GM06990 (cell line): ENCODE data around the gene MGLL.

Experiments used
- DNase-seq: peaks from one replicate; pipeline ENCODE4 v3.0.0-alpha.2; 2011; ENCODE audit not compliant: insufficient read length; ENCODE audit errors: extremely low read depth
- H3K27me3 ChIP-seq: replicated peaks from 2 replicates; pipeline ENCODE4 v1.6.0; 2011; ENCODE audit warnings: low read length; ENCODE audit not compliant: control insufficient read depth, insufficient read depth
- H3K36me3 ChIP-seq: 2 replicates; pipeline ENCODE4 v1.5.1; 2011; ENCODE audit warnings: low read length; ENCODE audit not compliant: control insufficient read depth, insufficient read depth
- H3K4me3 ChIP-seq: replicated peaks from 2 replicates; pipeline ENCODE4 v1.5.1; 2011; ENCODE audit warnings: low read depth, mild to moderate bottlenecking, control low read depth, low read length
- CTCF ChIP-seq: IDR thresholded peaks from 2 replicates; pipeline ENCODE4 v1.5.1; 2011; ENCODE audit warnings: low read length, control low read depth, mild to moderate bottlenecking, inconsistent platforms; ENCODE audit not compliant: insufficient read depth, poor library complexity, severe bottlenecking

The MGLL gene

GRCh38 chr3:127691489-127691888 is 130.8 kb downstream of the MGLL start:
- TF ChIP-seq CTCF: no peak

GRCh38 chr3:127690823-127691452 is 131.4 kb downstream of the MGLL start:
- H3K27me3 ChIP-seq: no peaks in the 10 kb centered on the region
- peak; percentile 56 for TF ChIP-seq CTCF
- no peak for DNase-seq
- H3K4me3 ChIP-seq: no peak overlapping the region
- H3K36me3 ChIP-seq: peaks cover 39% of the 10 kb centered on the region

More at GRCh38 chr3:127691489-127691888, 130.8 kb downstream of the MGLL start:
- DNase-seq: no peak
- Histone ChIP-seq H3K27me3 (no peaks in the 10 kb centered on the region), H3K4me3 (no peak overlapping the region), H3K36me3 (peaks cover 39% of the 10 kb centered on the region)

GRCh38 chr3:127690106-127690505 is 132.2 kb downstream of the MGLL start:
- H3K27me3 ChIP-seq: no peaks in the 10 kb centered on the region
- H3K36me3 ChIP-seq: peaks cover 37% of the 10 kb centered on the region
- H3K4me3 ChIP-seq: no peak overlapping the region
- DNase-seq: no peak
- TF ChIP-seq CTCF: no peak

GRCh38 chr3:127689266-127689860 is 133.0 kb downstream of the MGLL start:
- TF ChIP-seq CTCF: no peak
- H3K27me3 ChIP-seq: no peaks in the 10 kb centered on the region
- H3K36me3 ChIP-seq: peaks cover 32% of the 10 kb centered on the region
- H3K4me3 ChIP-seq: no peak overlapping the region
- DNase-seq: no peak

- no peak for TF ChIP-seq CTCF
- Histone ChIP-seq H3K27me3 (no peaks in the 10 kb centered on the region), H3K4me3 (no peak overlapping the region), H3K36me3 (peaks cover 31% of the 10 kb centered on the region)
- no peak for DNase-seq
These were observed 133.7 kb downstream of the MGLL start for GRCh38 chr3:127688416-127689265.
